Uterus (tissue), 2 donors: Measurements from ENCODE around the gene FOSB.

Experiments
- CTCF ChIP-seq, 4 experiments: fragments of 200-600 bp in 2 of 4; fragments of 450-650 bp in 2 of 4; sonication (generic) in 2 of 4; IDR thresholded peaks; one replicate each; pipeline ENCODE4 v1.5.1; 2016 to 2019; ENCODE audit warnings: antibody characterized with exemption in 4 of 4, mild to moderate bottlenecking in 2 of 4, moderate library complexity in 1 of 4
- POLR2A ChIP-seq, 2 donors: fragments of 450-650 bp; IDR thresholded peaks; one replicate each; pipeline ENCODE4 v1.6.1; 2016; ENCODE audit warnings: antibody characterized with exemption in 2 of 2, mild to moderate bottlenecking in 1 of 2, moderate library complexity in 1 of 2

- TF ChIP-seq CTCF (IDR thresholded peaks at IDR 0.05) (no peak), POLR2A (IDR thresholded peaks at IDR 0.05) (no peak)
Observed at GRCh38 chr19:45518469-45518826, 50.7 kb downstream of the FOSB start.
